Measurements from ENCODE around the gene ATF2.

- TF ChIP-seq, protein P1, sequence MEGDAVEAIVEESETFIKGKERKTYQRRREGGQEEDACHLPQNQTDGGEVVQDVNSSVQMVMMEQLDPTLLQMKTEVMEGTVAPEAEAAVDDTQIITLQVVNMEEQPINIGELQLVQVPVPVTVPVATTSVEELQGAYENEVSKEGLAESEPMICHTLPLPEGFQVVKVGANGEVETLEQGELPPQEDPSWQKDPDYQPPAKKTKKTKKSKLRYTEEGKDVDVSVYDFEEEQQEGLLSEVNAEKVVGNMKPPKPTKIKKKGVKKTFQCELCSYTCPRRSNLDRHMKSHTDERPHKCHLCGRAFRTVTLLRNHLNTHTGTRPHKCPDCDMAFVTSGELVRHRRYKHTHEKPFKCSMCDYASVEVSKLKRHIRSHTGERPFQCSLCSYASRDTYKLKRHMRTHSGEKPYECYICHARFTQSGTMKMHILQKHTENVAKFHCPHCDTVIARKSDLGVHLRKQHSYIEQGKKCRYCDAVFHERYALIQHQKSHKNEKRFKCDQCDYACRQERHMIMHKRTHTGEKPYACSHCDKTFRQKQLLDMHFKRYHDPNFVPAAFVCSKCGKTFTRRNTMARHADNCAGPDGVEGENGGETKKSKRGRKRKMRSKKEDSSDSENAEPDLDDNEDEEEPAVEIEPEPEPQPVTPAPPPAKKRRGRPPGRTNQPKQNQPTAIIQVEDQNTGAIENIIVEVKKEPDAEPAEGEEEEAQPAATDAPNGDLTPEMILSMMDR (IDR thresholded peaks at IDR 0.05; ENCODE audit: low read depth, low read length) = no peak
- TF ChIP-seq EZH2phosphoT487 (IDR thresholded peaks at IDR 0.05; ENCODE audit: low read depth) = no peak
Observed at GRCh38 chr2:175166216-175166824, 1.7 kb downstream of the ATF2 start.

All from OCI-LY3 (cell line).